WERI-Rb-1 (cell line): ENCODE measurements around the gene CAV1.

Source experiments
- DNase-seq: peaks from one replicate; pipeline ENCODE4 v3.0.0-alpha.2; 2020
- H3K27ac ChIP-seq: fragments of 250-450 bp; sonication (Bioruptor Pico); 2 replicates; pipeline ENCODE4 v1.5.1; 2020; ENCODE audit warnings: mild to moderate bottlenecking, moderate library complexity
- H3K27me3 ChIP-seq: fragments of 250-450 bp; sonication (Bioruptor Pico); 2 replicates; pipeline ENCODE4 v1.5.1; 2021; ENCODE audit warnings: mild to moderate bottlenecking, low read depth, moderate library complexity; ENCODE audit not compliant: insufficient read depth, severe bottlenecking
- H3K36me3 ChIP-seq: fragments of 250-450 bp; sonication (Bioruptor Pico); 2 replicates; pipeline ENCODE4 v1.5.1; 2020; ENCODE audit warnings: mild to moderate bottlenecking, moderate library complexity
- H3K4me3 ChIP-seq: 2 replicates; pipeline ENCODE4 v1.5.1; 2011; ENCODE audit warnings: low read depth, mild to moderate bottlenecking, control low read depth, low read length
- H3K9me3 ChIP-seq: fragments of 250-450 bp; sonication (Bioruptor Pico); 2 replicates; pipeline ENCODE4 v1.5.1; 2021; ENCODE audit warnings: mild to moderate bottlenecking, moderate library complexity; ENCODE audit not compliant: severe bottlenecking
- TF ChIP-seq, protein P1 (sequence below): IDR thresholded peaks from 2 replicates; pipeline ENCODE4 v1.5.1; 2011; ENCODE audit warnings: low read depth, mild to moderate bottlenecking, control low read depth, inconsistent platforms, low read length

Gene CAV1

DNA sequence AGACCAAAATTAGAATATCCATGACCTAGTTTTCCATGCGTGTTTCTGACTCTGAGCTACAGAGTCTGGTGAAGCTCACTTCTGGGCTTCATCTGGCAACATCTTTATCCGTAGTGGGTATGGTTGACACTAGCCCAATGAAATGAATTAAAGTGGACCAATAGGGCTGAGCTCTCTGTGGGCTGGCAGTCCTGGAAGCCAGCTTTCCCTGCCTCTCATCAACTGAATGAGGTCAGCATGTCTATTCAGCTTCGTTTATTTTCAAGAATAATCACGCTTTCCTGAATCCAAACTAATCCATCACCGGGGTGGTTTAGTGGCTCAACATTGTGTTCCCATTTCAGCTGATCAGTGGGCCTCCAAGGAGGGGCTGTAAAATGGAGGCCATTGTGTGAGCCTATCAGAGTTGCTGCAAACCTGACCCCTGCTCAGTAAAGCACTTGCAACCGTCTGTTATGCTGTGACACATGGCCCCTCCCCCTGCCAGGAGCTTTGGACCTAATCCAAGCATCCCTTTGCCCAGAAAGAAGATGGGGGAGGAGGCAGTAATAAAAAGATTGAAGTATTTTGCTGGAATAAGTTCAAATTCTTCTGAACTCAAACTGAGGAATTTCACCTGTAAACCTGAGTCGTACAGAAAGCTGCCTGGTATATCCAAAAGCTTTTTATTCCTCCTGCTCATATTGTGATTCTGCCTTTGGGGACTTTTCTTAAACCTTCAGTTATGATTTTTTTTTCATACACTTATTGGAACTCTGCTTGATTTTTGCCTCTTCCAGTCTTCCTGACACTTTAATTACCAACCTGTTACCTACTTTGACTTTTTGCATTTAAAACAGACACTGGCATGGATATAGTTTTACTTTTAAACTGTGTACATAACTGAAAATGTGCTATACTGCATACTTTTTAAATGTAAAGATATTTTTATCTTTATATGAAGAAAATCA lies 35.5 kb downstream of the CAV1 start:
- no peak overlapping the region for H3K27ac ChIP-seq
- peaks cover 10% of the 10 kb centered on the region for H3K27me3 ChIP-seq
- TF ChIP-seq, protein P1, sequence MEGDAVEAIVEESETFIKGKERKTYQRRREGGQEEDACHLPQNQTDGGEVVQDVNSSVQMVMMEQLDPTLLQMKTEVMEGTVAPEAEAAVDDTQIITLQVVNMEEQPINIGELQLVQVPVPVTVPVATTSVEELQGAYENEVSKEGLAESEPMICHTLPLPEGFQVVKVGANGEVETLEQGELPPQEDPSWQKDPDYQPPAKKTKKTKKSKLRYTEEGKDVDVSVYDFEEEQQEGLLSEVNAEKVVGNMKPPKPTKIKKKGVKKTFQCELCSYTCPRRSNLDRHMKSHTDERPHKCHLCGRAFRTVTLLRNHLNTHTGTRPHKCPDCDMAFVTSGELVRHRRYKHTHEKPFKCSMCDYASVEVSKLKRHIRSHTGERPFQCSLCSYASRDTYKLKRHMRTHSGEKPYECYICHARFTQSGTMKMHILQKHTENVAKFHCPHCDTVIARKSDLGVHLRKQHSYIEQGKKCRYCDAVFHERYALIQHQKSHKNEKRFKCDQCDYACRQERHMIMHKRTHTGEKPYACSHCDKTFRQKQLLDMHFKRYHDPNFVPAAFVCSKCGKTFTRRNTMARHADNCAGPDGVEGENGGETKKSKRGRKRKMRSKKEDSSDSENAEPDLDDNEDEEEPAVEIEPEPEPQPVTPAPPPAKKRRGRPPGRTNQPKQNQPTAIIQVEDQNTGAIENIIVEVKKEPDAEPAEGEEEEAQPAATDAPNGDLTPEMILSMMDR, result no peak
- peak; percentile 69 for DNase-seq
- H3K4me3 ChIP-seq, result no peak overlapping the region
- H3K36me3 ChIP-seq, result no peaks in the 10 kb centered on the region
- H3K9me3 ChIP-seq, result no peaks in the 10 kb centered on the region

DNA sequence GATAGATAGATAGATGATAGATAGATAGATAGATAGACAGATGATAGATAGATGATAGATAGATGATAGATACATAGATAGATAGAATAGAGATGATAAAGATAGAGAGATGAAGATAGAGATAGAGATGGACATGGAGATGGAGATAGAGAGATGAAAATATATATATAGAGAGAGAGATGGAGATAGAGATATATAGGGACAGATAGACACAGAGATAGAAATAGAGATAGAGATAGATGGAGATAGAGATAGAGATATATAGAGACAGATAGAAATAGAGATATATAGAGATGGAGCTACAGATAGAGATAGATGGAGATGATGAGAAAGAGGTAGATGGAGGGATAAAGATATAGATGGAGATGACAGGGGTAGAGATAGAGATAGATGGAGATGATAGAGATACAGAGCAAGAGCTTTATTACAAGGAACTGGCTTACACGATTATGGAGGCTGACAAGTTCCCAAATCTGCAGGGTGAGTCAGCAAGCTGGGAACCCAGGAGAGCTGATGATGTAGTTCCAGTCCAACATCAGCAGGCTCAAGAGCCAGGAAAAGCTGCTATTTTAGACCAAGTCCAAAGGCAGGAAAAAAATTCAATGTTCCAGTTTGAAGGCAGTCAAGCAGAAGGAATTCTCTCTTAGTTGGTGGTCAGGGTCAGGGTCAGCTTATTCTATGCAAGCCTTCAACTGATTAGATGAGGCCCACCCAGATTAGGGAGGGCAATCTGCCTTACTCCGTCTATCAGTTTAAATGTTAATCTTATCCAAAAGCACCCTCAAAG lies 37.1 kb downstream of the CAV1 start:
- H3K4me3 ChIP-seq, result no peak overlapping the region
- no peaks in the 10 kb centered on the region for H3K36me3 ChIP-seq
- no peak for DNase-seq
- H3K9me3 ChIP-seq, result no peaks in the 10 kb centered on the region
- TF ChIP-seq, protein P1, result no peak
- peaks cover 15% of the 10 kb centered on the region for H3K27me3 ChIP-seq
- H3K27ac ChIP-seq, result no peak overlapping the region

DNA sequence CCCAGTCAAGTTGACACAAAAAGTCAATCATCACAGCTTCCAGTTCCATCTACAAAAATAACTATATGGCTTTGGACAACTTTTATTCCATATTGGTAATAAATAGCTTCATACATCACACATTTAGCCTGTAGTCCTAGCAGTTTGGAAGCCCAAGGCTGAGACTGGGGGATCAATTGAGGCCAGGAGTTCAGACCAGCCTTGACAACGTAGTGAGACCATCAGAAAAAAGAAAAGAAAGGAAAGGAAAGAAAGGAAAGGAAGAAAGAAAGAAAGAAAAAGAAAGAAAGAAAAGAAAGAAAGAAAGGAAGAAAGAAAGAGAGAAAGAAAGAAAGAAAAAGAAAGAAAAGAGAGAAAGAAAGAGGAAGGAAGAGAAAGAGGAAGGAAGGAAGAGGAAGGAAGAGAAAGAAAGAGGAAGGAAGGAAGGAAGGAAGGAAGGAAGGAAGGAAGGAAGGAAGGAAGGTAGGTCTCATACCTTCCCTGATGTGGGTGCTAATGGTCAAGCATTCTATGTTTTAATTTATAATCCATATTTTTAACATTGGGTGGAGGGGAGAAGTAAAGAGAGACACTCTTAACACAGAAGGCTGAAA lies 37.8 kb downstream of the CAV1 start:
- TF ChIP-seq, protein P1, result no peak
- no peak overlapping the region for H3K27ac ChIP-seq
- H3K4me3 ChIP-seq, result no peak overlapping the region
- no peaks in the 10 kb centered on the region for H3K9me3 ChIP-seq
- H3K27me3 ChIP-seq, result peaks cover 16% of the 10 kb centered on the region
- DNase-seq, result no peak
- no peaks in the 10 kb centered on the region for H3K36me3 ChIP-seq

DNA sequence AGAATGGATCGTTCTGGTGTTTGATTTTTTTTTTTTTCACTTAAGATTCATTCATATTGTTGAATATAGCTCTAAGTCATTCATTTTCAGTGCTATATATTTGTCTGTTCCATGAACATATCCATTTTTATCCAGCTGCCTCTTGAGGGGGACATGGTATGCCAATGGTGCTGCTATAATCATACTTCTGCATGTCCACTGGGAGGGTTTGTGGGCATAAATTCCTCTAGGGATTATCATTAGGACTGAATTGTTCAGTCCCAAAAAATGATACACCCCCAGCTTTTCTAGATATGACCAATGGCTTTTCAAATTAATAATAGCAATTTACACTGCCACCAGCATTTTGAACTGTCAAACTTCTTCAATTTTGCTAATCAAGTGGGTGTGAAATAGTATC lies 41.1 kb downstream of the CAV1 start:
- H3K36me3 ChIP-seq, result no peaks in the 10 kb centered on the region
- no peaks in the 10 kb centered on the region for H3K9me3 ChIP-seq
- H3K27me3 ChIP-seq, result peaks cover 16% of the 10 kb centered on the region
- H3K27ac ChIP-seq, result no peak overlapping the region
- no peak for DNase-seq
- no peak overlapping the region for H3K4me3 ChIP-seq
- TF ChIP-seq, protein P1, result no peak

DNA sequence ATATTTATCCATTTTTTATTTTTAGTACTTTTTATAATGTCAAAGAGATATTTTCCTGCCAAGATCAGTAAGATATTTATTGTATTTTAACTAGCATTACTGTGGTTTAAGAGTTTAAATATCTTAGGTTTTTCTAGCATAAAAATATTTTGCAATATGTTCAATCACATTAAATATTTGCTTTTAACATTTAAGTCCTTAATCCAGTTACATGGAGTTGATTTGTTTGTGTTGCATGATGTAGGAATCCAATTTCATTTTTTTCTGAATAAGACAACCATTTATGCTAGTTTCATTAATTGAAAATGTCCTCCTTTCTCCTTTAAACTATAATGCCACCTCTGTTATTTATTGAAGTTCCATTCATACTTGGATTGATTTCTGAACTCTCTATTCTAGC lies 41.8 kb downstream of the CAV1 start:
- H3K4me3 ChIP-seq, result no peak overlapping the region
- H3K9me3 ChIP-seq, result no peaks in the 10 kb centered on the region
- peaks cover 16% of the 10 kb centered on the region for H3K27me3 ChIP-seq
- TF ChIP-seq, protein P1, result no peak
- H3K36me3 ChIP-seq, result no peaks in the 10 kb centered on the region
- no peak for DNase-seq
- H3K27ac ChIP-seq, result no peak overlapping the region
